Activated T-cell treated with anti-CD3 and anti-CD28 coated beads for 4 hours (primary cell): ENCODE measurements around the gene MKI67.

Experiments
- DNase-seq: peaks from one replicate; pipeline ENCODE4 v3.0.0-alpha.2; 2020

Gene MKI67

DNA sequence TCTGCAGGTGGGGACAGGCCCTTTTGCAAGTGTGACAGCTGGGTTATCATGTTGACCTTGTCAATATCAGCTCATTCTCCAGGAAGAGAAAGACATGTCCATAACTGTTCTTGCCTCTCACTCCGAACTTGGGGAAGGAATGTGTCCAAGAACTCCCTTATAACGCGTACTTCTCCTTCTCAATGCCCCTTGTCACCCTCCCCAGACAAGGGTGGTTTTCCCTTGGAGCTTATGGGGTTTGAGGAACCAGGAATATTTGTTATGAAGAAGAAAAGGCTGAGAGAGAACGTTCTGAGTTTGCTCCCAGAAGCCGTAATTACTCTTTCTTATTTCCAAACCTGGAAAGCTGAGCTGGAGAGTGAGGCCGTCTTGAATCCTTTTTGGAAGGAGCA, 77.4 kb downstream of the MKI67 start:
- no peak for DNase-seq

DNA sequence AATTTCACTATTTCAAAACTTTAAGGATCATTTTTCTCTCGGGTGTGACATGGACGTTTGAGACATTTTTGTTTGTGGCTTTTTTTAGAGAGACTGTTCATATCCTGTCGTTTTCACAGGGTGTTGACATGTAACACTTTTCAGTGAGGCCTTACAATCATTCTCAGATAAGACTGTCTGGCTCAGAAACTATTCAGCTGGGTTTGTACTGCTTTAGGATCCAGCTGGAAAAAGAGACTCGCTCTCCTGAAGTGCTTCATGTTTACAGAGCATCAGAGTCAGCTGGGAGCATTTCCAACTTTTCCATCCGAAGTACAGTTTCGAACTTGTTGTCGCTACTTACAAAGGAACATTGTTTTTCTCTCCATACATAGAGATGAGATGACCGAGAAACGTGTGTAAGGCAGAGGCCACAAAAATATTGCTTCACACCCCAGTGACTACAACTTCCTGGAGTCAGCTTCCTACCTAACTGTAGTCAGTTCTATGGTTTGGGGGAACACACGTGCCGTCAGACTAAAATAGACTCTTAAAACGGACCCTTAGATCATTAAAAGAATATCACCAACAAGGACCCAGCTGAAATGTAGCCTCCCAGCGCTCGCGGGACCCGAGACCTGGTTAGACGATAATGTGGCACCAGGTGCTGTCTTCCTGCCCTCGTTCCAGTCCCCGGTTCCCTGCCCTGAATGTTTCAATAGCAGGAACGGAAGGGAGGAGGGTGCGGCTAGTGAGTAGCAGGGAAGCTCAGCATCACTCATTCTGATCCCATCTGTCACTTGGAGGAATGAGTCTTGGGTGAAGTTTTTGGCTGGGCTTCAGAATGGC, 78.0 kb downstream of the MKI67 start:
- no peak for DNase-seq

DNA sequence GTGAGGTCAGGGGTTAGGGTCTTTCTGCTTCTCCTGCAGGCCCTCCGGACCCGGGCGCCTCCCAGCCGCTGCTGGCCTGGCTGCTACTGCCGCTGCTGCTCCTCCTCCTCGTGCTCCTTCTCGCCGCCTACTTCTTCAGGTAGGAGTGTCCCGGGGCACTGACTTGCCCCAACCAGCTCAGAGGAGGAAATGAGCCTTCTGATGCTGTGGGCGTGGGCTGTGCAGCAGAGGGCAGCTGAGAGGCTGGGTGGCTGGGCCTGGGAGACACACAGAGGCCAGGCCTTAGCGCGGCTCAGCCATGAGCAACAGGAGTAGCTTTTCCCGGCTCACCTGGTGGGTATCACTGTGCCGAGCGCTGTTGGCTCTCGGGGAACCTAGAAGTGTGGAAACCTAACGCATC, 78.9 kb downstream of the MKI67 start:
- peak; percentile 71 for DNase-seq

DNA sequence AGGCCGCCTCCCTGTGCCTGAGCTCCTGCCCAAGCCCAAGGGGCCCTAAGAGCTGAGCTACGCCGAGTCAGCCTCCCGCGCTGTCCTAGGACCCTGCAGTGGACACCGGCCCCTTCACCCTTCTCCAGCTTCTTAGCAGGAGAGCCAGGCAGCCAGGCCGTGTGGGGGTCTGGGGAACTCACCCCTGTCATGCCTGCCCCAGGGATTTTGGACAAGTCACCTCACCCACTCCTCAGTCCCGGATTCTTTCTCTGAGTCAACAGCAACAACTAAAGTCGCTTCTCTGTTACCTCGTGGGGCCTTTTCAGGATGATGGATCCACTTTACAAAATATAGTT, 79.3 kb downstream of the MKI67 start:
- DNase-seq, result no peak
